H4 (cell line): ENCODE results near the gene MAP6. TPM values are rescaled to one million over a fixed set of nuclear protein-coding genes. Genes with fewer than 3 reads are reported as not detected.
"Not testable (repeated sequence)": the region's sequence is repeated elsewhere in the genome, so short reads cannot be mapped to it uniquely, and the experiment has no call there.

Experiments
- DNase-seq: peaks from one replicate; pipeline ENCODE4 v3.0.0-alpha.2; 2015; ENCODE audit warnings: low spot score
- total RNA-seq: library from RNA; depleted of rRNA; stranded (reverse); fragments of >200 nt; shearing (Covaris generic); gene quantifications from 2 replicates; pipeline ENCODE4 v1.2.3, GENCODE V29; 2014

Gene MAP6
- total RNA-seq, 1 experiment from 2014 or later = not detected

DNA sequence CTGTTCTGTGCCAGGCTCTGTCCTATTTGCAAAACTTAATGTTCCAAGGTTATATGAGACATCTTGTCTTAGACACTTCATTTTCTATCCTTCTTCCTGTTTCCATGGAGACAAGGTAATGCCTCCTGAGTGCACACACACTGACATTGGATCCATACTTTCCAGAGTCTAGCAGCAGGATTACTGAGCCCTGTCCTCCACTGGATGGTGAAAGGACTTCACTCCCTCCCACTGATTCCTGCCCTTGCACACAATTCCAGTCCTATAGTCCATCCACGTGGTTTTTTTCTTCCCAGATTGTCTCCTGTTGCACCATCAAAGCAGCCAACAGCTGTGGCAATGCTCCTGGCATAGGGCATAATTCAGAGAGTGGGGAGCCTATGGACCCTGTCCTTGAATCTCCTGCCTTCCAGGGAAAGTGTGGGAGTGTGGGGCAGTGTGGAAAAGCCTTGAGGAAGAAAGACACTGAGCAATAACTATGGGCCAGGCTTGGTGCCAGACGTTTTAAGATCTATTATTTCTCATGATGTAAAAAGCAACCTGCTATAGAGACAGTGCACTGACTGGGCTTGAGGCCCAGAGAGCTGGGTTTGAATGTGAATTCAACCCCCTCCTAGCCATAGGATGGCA is 75.4 kb downstream of the MAP6 start:
- no peak for DNase-seq

DNA sequence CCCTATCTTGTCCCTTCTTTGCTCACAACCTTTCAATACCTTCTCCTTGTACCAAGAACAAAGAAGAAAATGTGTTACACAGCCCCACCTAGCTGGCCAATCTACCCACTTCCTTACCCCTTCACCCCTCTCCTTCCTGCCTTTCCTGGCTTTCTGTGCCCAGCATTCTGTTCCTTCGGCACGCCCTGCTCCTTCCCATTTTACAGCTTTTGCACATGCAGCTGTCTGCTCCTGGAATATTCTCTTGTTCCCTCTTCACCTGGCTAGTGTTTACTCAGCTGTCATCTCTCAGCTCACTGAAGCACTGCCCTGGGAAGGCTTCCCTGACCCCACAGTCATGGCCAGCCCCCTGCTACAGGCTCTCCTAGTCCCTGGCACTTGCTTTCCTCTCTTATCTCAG is 76.1 kb downstream of the MAP6 start:
- no peak for DNase-seq

GRCh38 chr11:75591966-75592365 is 76.9 kb downstream of the MAP6 start:
- DNase-seq = no peak

DNA sequence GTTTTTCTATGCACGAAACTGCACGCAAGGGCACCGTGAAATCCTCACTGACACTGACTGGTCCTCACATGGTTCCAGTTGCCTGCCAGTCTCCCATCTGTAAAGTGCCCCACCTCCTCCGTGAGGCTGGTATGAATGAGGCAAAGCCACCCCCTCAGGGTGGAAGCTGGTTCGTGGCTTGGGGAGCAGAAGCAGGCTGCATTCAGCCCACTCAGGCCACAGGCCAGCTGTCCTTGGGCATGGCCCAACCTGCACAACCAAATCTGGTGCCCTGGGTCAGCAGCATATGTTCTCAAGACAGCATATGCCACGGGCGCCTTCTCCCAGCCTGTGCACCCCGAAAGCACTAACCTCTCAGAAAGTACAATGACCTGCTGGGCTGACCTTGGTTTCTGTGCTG is 77.5 kb downstream of the MAP6 start:
- no peak for DNase-seq

- no peak for DNase-seq
Observed at GRCh38 chr11:75589933-75590332, 78.9 kb downstream of the MAP6 start.

- no peak for DNase-seq
Observed at GRCh38 chr11:75589051-75589450, 79.8 kb downstream of the MAP6 start.

DNA sequence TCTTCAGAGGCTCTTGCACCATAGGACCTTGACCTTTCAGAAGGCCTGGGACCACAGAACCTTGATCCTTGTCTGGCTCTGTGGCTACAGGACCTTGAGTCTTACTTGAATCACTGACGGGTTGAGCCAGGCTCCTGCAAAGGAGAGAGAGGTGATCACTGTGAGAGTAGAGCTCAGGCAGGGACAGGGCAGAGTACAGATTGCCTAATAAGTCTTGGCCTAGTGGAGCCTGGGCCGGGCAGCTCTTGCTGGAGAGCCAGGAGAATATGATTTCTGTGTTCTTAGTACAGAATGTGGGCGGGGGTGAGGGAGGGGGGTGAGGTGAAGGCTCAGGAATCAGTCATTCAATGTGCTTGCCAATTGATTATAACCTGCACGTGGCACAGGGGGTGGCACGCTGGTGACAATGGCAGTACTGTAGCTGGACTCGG is 80.8 kb downstream of the MAP6 start:
- no peak for DNase-seq

- no peak for DNase-seq
Observed at GRCh38 chr11:75586395-75586794, 82.4 kb downstream of the MAP6 start.

DNA sequence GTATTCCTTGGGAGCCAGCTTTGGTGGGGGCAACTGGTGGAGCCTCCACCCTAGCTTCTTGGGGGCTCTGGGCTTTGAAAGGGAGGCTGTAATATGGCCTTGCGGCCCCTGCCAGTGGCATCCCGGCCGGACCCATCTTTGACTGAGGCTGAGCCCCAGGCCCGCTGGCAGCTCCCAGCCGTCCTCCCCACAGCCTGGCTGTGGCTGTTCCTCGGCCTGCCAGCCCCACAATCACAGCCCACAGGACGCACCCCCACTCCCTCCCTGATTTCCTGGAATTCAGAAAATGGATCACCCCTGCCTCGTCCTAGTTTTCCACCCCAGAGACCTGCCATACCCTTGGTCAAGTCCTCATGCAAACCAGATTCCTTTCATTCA is 83.6 kb downstream of the MAP6 start:
- no peak for DNase-seq

- not testable (repeated sequence) for DNase-seq
Observed at GRCh38 chr11:75584659-75585292, 84.1 kb downstream of the MAP6 start.

DNA sequence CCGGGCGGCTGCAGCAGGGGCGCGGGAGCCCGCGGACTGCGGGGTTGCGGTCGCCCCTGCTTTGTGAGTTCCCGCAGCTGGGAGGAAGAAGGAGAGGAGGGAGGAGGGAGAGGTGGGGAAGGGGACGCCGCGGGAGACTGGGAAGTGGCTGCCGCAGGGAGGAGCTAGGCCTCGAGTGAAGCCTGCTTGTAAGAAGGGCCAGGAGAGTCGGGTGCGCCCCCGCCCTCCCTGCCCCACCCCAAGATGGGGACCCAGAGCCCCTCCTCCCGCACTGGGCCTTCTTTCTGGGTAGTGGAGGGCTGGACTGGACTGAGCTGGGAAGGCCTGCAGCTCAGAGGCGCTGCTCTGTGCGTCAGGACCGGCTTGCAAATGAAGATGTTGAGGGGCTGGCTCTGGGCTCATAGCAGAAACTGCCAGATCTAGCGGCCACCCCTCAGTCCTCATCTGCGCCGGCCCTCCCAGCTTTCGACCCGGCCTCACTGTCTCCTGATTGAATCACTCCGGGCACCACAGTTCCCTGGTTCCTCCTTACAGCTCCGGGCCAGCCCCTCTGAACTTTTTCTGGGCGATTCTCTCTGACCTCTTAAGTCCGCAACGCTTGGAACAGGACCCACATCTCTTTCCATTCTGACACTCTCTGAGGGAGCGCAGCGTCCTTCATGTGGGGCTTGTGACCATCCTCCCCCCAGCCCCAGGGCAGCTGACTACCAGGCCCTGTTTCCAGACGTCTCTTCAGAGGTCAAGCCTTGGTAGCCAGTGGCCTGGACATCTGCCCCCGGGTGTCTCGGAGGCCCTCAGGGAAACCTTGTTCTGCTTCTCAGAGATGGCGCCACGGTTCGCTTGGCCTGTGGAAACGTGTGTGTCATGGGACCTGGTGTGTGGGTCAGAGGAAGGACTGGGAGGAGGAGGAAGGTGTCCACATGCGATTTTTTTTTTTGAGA is 84.8 kb downstream of the MAP6 start:
- DNase-seq = no peak

DNA sequence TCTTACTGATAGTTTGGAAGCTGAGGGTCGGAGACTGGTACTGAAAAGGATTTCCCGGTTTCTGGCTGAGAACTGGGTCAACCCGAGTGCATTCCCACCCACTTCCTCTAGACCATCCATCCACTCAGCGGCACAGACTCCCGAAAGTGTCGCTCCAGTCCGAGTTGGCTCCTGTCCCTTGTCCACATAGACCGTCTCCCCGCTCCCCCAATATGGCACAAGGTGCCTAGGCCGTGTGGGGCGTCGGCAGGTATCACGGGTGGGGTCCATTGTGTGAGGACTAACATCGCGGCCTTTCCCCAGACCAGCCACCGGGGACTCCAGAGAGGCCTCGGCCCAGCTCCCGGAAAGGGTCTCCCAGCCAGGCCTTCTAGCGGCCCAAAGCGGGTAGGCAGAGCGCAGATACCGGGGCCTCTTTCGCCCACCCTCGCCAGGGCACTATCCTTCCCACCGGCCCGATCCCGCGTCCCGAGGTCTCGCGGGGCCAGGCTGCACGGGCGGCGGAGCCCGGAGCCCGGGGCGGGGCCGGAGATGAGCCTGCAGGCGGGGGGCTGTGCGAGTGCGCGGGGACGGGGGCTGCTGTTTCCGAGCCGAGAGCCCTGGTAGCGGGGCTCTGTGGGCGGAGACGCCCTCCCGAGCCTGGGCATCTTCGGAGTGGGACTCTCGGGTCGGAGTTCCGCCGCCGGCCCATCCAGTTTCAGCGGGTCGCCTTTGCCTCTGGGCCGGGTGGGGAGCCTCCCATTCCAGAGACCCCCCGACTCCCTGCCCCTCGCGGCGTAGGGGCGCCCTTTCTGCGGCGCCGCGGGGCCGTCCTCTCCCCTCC is 85.7 kb downstream of the MAP6 start:
- DNase-seq = peak; percentile 33

- no peak for DNase-seq
Observed at GRCh38 chr11:75582506-75582894, 86.3 kb downstream of the MAP6 start.

GRCh38 chr11:75579841-75580240 is 89.0 kb downstream of the MAP6 start:
- no peak for DNase-seq

GRCh38 chr11:75578977-75579376 is 89.9 kb downstream of the MAP6 start:
- no peak for DNase-seq

GRCh38 chr11:75577207-75577606 is 91.6 kb downstream of the MAP6 start:
- no peak for DNase-seq

GRCh38 chr11:75576499-75576918 is 92.3 kb downstream of the MAP6 start:
- peak; percentile 48 for DNase-seq

DNA sequence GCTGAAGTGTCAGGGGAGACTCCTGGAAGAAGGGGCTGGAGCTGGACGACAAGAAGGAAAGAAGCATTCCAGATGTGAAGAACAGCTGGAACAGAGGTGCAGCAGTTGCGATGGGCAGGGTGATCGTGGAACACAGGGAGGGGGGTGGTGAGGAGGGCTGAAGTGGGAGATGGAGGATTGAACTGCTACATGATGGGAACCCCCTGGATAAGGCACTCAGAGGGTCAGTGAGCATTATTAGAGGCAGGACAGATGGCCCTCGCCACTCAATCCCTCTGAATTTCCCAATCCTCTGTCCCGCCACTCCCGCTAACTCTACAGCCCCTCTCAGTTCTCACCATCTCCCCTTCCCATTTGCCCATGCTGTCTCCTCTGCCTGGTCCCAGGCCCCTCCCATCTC is 92.8 kb downstream of the MAP6 start:
- DNase-seq = no peak

- DNase-seq = no peak
Observed at GRCh38 chr11:75574698-75575602, 93.9 kb downstream of the MAP6 start.

GRCh38 chr11:75572744-75573143 is 96.1 kb downstream of the MAP6 start:
- no peak for DNase-seq

DNA sequence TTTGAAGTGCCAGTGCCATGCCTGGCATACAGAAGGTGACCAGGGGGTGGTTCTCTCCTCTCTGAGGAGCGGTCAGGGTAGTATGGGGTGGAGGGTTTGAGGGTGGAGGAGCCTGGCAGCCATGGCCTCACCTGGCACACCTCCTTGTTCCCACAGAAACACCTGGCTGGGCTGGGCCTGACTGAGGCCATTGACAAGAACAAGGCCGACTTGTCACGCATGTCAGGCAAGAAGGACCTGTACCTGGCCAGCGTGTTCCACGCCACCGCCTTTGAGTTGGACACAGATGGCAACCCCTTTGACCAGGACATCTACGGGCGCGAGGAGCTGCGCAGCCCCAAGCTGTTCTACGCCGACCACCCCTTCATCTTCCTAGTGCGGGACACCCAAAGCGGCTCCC is 97.2 kb downstream of the MAP6 start:
- no peak for DNase-seq
